Breast epithelium (tissue), 4 donors: ENCODE results near the gene PDGFRA. TPM values are rescaled to one million over a fixed set of nuclear protein-coding genes. Genes with fewer than 3 reads are reported as not detected.

Experiments used
- DNase-seq, 2 donors: peaks; one replicate each; pipeline ENCODE4 v3.0.0-alpha.2; 2019; ENCODE audit warnings: low spot score in 2 of 2
- H3K27ac ChIP-seq, 2 donors: fragments of 200-600 bp; sonication (generic) in 1 of 2; one replicate each; pipeline ENCODE4 v1.5.1; 2016 to 2019; ENCODE audit warnings: mild to moderate bottlenecking in 1 of 2
- H3K27me3 ChIP-seq, 2 donors: fragments of 200-600 bp; sonication (generic) in 1 of 2; one replicate each; pipeline versions ENCODE4 v1.5.1 to v1.6.0; 2017 to 2019; ENCODE audit warnings: control low read depth in 1 of 2, mild to moderate bottlenecking in 1 of 2
- H3K36me3 ChIP-seq: fragments of 200-600 bp; one replicate; pipeline ENCODE4 v1.5.1; 2019
- H3K4me1 ChIP-seq, 2 donors: fragments of 200-600 bp; sonication (generic); one replicate each; pipeline ENCODE4 v1.5.1; 2016 to 2019; ENCODE audit warnings: control low read depth in 1 of 2
- H3K4me3 ChIP-seq, 3 donors: fragments of 200-600 bp; sonication (generic); 1 replicate in 2 of 3; 2 replicates in 1 of 3; pipeline ENCODE4 v1.5.1; 2016 to 2019; ENCODE audit warnings: mild to moderate bottlenecking in 3 of 3, moderate library complexity in 2 of 3
- H3K9me3 ChIP-seq, 2 donors: fragments of 200-600 bp; sonication (generic) in 1 of 2; one replicate each; pipeline ENCODE4 v1.5.1; 2016 to 2019; ENCODE audit warnings: control low read depth in 1 of 2
- CTCF ChIP-seq, 3 donors: fragments of 450-650 bp; IDR thresholded peaks; one replicate each; pipeline ENCODE4 v1.5.1; 2016 to 2017; ENCODE audit warnings: antibody characterized with exemption in 3 of 3, mild to moderate bottlenecking in 3 of 3, moderate library complexity in 3 of 3
- POLR2A ChIP-seq: fragments of 450-650 bp; IDR thresholded peaks from one replicate; pipeline ENCODE4 v1.6.1; 2016; ENCODE audit warnings: antibody characterized with exemption, mild to moderate bottlenecking, moderate library complexity
- POLR2AphosphoS5 ChIP-seq, 3 donors: sonication (generic); formaldehyde crosslinking; IDR thresholded peaks; one replicate each; pipeline ENCODE4 v1.6.1; 2017; ENCODE audit warnings: antibody characterized with exemption in 3 of 3
- intact Hi-C: fragments of 100-400 bp; cut with DNase I; formaldehyde crosslinking; loops from one replicate; pipeline ENCODE4 v1.15.1; 2023; ENCODE audit warnings: low total_unique reads
- total RNA-seq, 3 donors: library from RNA; depleted of rRNA; stranded (reverse); fragments of >200 nt; gene quantifications; one replicate each; pipeline ENCODE4 v1.1.0, GENCODE V29; 2016

PDGFRA gene
- total RNA-seq, 3 donors from 2014 or later = 125 to 154 (median 130) TPM

- no peaks in the 10 kb centered on the region for H3K9me3 ChIP-seq
Observed at GRCh38 chr4:54315561-54316538, 86.8 kb downstream of the PDGFRA start.

GRCh38 chr4:54317690-54318089, 88.6 kb downstream of the PDGFRA start:
- Histone ChIP-seq H3K4me1 (no peaks in the 10 kb centered on the region), H3K9me3 (no peaks in the 10 kb centered on the region), H3K36me3 (no peaks in the 10 kb centered on the region), H3K27me3 (no peaks in the 10 kb centered on the region), H3K4me3 (no peak overlapping the region), H3K27ac (no peak overlapping the region)
- intact Hi-C loops = no loop called here
- DNase-seq = no peak
- TF ChIP-seq POLR2AphosphoS5 (IDR thresholded peaks at IDR 0.05) = no peak
- TF ChIP-seq CTCF (IDR thresholded peaks at IDR 0.05) = no peak
- no peak for TF ChIP-seq POLR2A

More at GRCh38 chr4:54315561-54316538, 86.8 kb downstream of the PDGFRA start:
- H3K27me3 ChIP-seq = no peaks in the 10 kb centered on the region
- no peak overlapping the region for H3K4me3 ChIP-seq
- no peak for DNase-seq
- no peak overlapping the region for H3K27ac ChIP-seq
- no peaks in the 10 kb centered on the region for H3K4me1 ChIP-seq
- H3K36me3 ChIP-seq = no peaks in the 10 kb centered on the region
- no peak for TF ChIP-seq POLR2AphosphoS5 (IDR thresholded peaks at IDR 0.05)
- TF ChIP-seq CTCF (IDR thresholded peaks at IDR 0.05) = no peak
- TF ChIP-seq POLR2A = no peak
- intact Hi-C loops = no loop called here

- TF ChIP-seq CTCF (IDR thresholded peaks at IDR 0.05) (peak in 1 of 3 donors; percentile 39), POLR2AphosphoS5 (IDR thresholded peaks at IDR 0.05) (no peak)
- intact Hi-C loops = no loop called here
- no peaks in the 10 kb centered on the region for H3K9me3 ChIP-seq
- no peaks in the 10 kb centered on the region for H3K27me3 ChIP-seq
- no peak overlapping the region for H3K4me3 ChIP-seq
- H3K27ac ChIP-seq = no peak overlapping the region
- DNase-seq = no peak
- H3K36me3 ChIP-seq = no peaks in the 10 kb centered on the region
- no peaks in the 10 kb centered on the region for H3K4me1 ChIP-seq
Observed at GRCh38 chr4:54318904-54319303, 89.8 kb downstream of the PDGFRA start.

GRCh38 chr4:54320826-54321685, 92.0 kb downstream of the PDGFRA start:
- Histone ChIP-seq H3K4me3 (no peak overlapping the region), H3K27me3 (no peaks in the 10 kb centered on the region), H3K27ac (no peak overlapping the region), H3K4me1 (no peaks in the 10 kb centered on the region), H3K36me3 (no peaks in the 10 kb centered on the region), H3K9me3 (no peaks in the 10 kb centered on the region)
- TF ChIP-seq POLR2A (no peak), CTCF (IDR thresholded peaks at IDR 0.05) (no peak), POLR2AphosphoS5 (IDR thresholded peaks at IDR 0.05) (no peak)
- intact Hi-C loops = no loop called here
- no peak for DNase-seq
